Measurements from ENCODE around the gene LNX1.

DNA sequence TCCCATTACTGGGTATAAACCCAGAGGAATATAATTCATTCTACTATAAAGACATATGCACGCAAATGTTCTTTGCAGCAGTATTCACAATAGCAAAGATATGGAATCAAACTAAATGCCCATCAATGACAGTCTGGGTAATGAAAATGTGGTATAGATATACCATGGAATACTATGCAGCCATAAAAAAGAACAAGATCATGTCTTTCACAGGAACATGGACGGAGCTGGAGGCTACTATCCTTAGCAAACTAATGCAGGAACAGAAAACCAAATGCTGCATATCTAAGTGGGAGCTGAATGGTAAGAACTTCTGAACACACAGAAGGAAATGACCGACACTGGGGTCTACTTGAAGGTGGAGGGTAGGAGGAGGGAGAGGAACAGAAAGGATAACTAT is 42.6 kb downstream of the LNX1 start:
- TF ChIP-seq EZH2 (IDR thresholded peaks at IDR 0.05; ENCODE audit: insufficient read depth, poor library complexity, severe bottlenecking) (no peak), EZH2phosphoT487 (IDR thresholded peaks at IDR 0.05; ENCODE audit: insufficient read depth, low read depth) (no peak)
